Tibial nerve (tissue), 4 donors: ENCODE data around the gene CORO7. TPM values are rescaled to one million over a fixed set of nuclear protein-coding genes. Genes with fewer than 3 reads are reported as not detected.

Source experiments
- DNase-seq, 2 donors: peaks; one replicate each; pipeline ENCODE4 v3.0.0-alpha.2; 2019; ENCODE audit warnings: low spot score in 2 of 2
- H3K27ac ChIP-seq, 4 donors: fragments of 200-600 bp; sonication (generic) in 3 of 4; one replicate each; pipeline ENCODE4 v1.5.1; 2017 to 2019; ENCODE audit warnings: mild to moderate bottlenecking in 1 of 4
- H3K27me3 ChIP-seq, 2 donors: fragments of 200-600 bp; sonication (generic) in 1 of 2; one replicate each; pipeline versions ENCODE4 v1.5.1 to v1.6.0; 2017 to 2019
- H3K36me3 ChIP-seq, 3 donors: fragments of 200-600 bp; sonication (generic); one replicate each; pipeline ENCODE4 v1.5.1; 2018 to 2019
- H3K4me1 ChIP-seq, 4 donors: fragments of 200-600 bp; sonication (generic) in 3 of 4; one replicate each; pipeline ENCODE4 v1.5.1; 2017 to 2019
- H3K4me3 ChIP-seq, 4 donors: fragments of 200-600 bp; sonication (generic) in 3 of 4; one replicate each; pipeline ENCODE4 v1.5.1; 2017 to 2019; ENCODE audit warnings: mild to moderate bottlenecking in 1 of 4, moderate library complexity in 1 of 4
- H3K9me3 ChIP-seq, 4 donors: fragments of 200-600 bp; sonication (generic) in 3 of 4; one replicate each; pipeline ENCODE4 v1.5.1; 2017 to 2019
- CTCF ChIP-seq, 5 experiments: fragments of 200-600 bp in 3 of 5; fragments of 450-650 bp in 2 of 5; sonication (generic) in 3 of 5; IDR thresholded peaks; one replicate each; pipeline ENCODE4 v1.5.1; 2016 to 2019; ENCODE audit warnings: antibody characterized with exemption in 5 of 5, mild to moderate bottlenecking in 3 of 5, moderate library complexity in 2 of 5
- EP300 ChIP-seq, 2 donors: sonication (generic); formaldehyde crosslinking; IDR thresholded peaks; one replicate each; pipeline ENCODE4 v1.6.1; 2017; ENCODE audit warnings: antibody characterized with exemption in 2 of 2, mild to moderate bottlenecking in 1 of 2
- POLR2A ChIP-seq, 2 donors: fragments of 450-650 bp; IDR thresholded peaks; one replicate each; pipeline ENCODE4 v1.6.1; 2017; ENCODE audit warnings: antibody characterized with exemption in 2 of 2, mild to moderate bottlenecking in 2 of 2, moderate library complexity in 2 of 2
- WGBS, 2 donors: methylation state at CpG; one replicate each; pipeline ENCODE4 v1.1.5; 2018; 5-methylcytosine and 5-hydroxymethylcytosine counted together
- total RNA-seq, 4 donors: library from RNA; depleted of rRNA; stranded (reverse); fragments of >200 nt; gene quantifications; one replicate each; pipeline ENCODE4 v1.1.0, GENCODE V29; 2016

CORO7 gene
- 10 to 100 TPM; 27.8 to 77.4 (median 52.1) TPM for total RNA-seq

- H3K27ac ChIP-seq = peak within 1 kb of the TSS; percentile 64 to 97 (median 89)
- H3K27me3 ChIP-seq = no peaks in the 10 kb centered on the region
- DNase-seq = peak; percentile 93 to 95
- H3K36me3 ChIP-seq = peaks cover 0 to 14% (median 0%) of the 10 kb centered on the region in 3 donors
- peak within 1 kb of the TSS; percentile 69 to 94 (median 79) for H3K4me3 ChIP-seq
- H3K9me3 ChIP-seq = no peaks in the 10 kb centered on the region
- WGBS, 2 donors = 0% methylated on average over 3 to 21 of the region's 92 CpGs
- H3K4me1 ChIP-seq = peaks cover 0 to 49% (median 24%) of the 10 kb centered on the region in 4 donors
- TF ChIP-seq POLR2A (IDR thresholded peaks at IDR 0.05) (peak; percentile 62 to 71), EP300 (IDR thresholded peaks at IDR 0.05) (peak; percentile 39 to 68), CTCF (IDR thresholded peaks at IDR 0.05) (peak in 2 of 5 experiments; percentile 50 to 52)
These were observed at the start of gene CORO7 for GRCh38 chr16:4416200-4417032. Gene CORO7 (minus strand): TSS chr16:4416596. CDS start chr16:4416518, 78 bp downstream.

- Histone ChIP-seq H3K9me3 (no peaks in the 10 kb centered on the region), H3K27me3 (no peaks in the 10 kb centered on the region), H3K4me3 (no peak overlapping the region), H3K27ac (no peak overlapping the region), H3K4me1 (peaks cover 0 to 16% (median 6%) of the 10 kb centered on the region in 4 donors), H3K36me3 (peaks cover 0 to 85% (median 3%) of the 10 kb centered on the region in 3 donors)
- TF ChIP-seq CTCF (IDR thresholded peaks at IDR 0.05) = no peak
- no peak for TF ChIP-seq POLR2A (IDR thresholded peaks at IDR 0.05)
- TF ChIP-seq EP300 (IDR thresholded peaks at IDR 0.05) = no peak
- 77 to 86% methylated on average over 12 to 21 of the region's 22 CpGs for WGBS, 2 donors
- DNase-seq = no peak
These were observed 47.2 kb upstream of the CORO7 start for GRCh38 chr16:4463522-4464163.

GRCh38 chr16:4461250-4462085 lies 45.1 kb upstream of the CORO7 start:
- DNase-seq = no peak
- H3K27ac ChIP-seq = peak overlapping the region in 2 of 4 donors; percentile 20 to 38
- peaks cover 0 to 16% (median 6%) of the 10 kb centered on the region in 4 donors for H3K4me1 ChIP-seq
- no peaks in the 10 kb centered on the region for H3K27me3 ChIP-seq
- 50 to 58% methylated on average over 22 to 23 of the region's 27 CpGs for WGBS, 2 donors
- H3K36me3 ChIP-seq = peaks cover 0 to 88% (median 8%) of the 10 kb centered on the region in 3 donors
- H3K4me3 ChIP-seq = no peak overlapping the region
- TF ChIP-seq EP300 (IDR thresholded peaks at IDR 0.05) (no peak), POLR2A (IDR thresholded peaks at IDR 0.05) (no peak), CTCF (IDR thresholded peaks at IDR 0.05) (no peak)
- H3K9me3 ChIP-seq = no peaks in the 10 kb centered on the region

- Histone ChIP-seq H3K27me3 (no peaks in the 10 kb centered on the region), H3K4me3 (no peak overlapping the region), H3K9me3 (no peaks in the 10 kb centered on the region), H3K4me1 (peaks cover 0 to 16% (median 6%) of the 10 kb centered on the region in 4 donors), H3K27ac (peak overlapping the region in 1 of 4 donors; percentile 20), H3K36me3 (peaks cover 0 to 88% (median 12%) of the 10 kb centered on the region in 3 donors)
- WGBS, 2 donors = 73 to 75% methylated on average over 5 of the region's 5 CpGs
- TF ChIP-seq POLR2A (IDR thresholded peaks at IDR 0.05) (no peak), EP300 (IDR thresholded peaks at IDR 0.05) (no peak), CTCF (IDR thresholded peaks at IDR 0.05) (no peak)
- no peak for DNase-seq
These were observed 44.5 kb upstream of the CORO7 start for GRCh38 chr16:4460936-4461249.
